ENCODE measurements around the gene ZSWIM1. TPM values are rescaled to one million over a fixed set of nuclear protein-coding genes. Genes with fewer than 3 reads are reported as not detected.

Gene ZSWIM1
- total and polyA plus RNA-seq, 2 of the 13 experiments (the other 11 are each of a cell fraction or from before 2014, with no cell fraction given), result 9.5 to 11.7 TPM

DNA sequence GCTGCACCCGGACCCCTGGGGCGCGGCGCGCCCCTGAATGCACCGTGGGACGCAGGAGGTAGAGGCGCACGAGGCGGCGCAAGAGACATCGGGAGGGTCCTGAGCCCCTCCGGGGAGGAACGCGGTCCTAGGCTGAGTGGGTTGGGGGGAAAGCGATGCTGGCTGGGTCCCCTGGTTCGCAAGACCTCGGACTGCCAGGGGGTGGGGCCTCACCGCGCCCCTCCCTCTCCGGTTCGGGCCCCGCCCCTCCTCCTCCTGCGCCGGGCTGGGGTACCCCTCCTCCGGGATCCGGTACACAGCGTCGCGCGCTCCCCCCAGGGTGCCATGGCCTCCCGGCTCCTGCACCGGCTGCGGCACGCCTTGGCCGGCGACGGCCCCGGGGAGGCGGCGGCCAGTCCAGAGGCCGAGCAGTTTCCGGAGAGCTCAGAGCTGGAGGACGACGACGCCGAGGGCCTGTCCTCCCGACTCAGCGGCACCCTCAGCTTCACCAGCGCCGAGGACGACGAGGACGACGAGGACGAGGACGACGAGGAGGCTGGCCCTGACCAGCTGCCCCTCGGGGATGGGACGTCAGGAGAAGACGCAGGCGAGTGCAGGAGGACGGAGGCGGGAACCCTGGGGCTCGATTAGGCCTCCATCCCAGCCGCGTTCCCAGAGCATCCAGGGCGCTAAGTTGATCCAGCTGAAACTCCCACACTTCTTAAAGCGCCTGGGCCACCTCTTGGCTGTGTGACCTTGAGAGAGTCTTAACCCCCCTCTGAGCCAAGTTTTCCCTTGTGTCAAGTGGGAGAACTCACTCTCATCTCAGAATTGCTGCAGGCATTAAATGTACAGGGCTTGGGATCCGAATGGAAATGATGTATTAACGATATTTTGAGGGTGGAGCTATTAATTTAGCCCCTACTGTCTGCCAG, 46.9 kb upstream of the ZSWIM1 start (continued):
- TF ChIP-seq, protein P1, sequence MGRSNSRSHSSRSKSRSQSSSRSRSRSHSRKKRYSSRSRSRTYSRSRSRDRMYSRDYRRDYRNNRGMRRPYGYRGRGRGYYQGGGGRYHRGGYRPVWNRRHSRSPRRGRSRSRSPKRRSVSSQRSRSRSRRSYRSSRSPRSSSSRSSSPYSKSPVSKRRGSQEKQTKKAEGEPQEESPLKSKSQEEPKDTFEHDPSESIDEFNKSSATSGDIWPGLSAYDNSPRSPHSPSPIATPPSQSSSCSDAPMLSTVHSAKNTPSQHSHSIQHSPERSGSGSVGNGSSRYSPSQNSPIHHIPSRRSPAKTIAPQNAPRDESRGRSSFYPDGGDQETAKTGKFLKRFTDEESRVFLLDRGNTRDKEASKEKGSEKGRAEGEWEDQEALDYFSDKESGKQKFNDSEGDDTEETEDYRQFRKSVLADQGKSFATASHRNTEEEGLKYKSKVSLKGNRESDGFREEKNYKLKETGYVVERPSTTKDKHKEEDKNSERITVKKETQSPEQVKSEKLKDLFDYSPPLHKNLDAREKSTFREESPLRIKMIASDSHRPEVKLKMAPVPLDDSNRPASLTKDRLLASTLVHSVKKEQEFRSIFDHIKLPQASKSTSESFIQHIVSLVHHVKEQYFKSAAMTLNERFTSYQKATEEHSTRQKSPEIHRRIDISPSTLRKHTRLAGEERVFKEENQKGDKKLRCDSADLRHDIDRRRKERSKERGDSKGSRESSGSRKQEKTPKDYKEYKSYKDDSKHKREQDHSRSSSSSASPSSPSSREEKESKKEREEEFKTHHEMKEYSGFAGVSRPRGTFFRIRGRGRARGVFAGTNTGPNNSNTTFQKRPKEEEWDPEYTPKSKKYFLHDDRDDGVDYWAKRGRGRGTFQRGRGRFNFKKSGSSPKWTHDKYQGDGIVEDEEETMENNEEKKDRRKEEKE (IDR thresholded peaks at IDR 0.05), result no peak
- TF ChIP-seq MXI1 (IDR thresholded peaks at IDR 0.05; ENCODE audit: borderline replicate concordance, low read depth, low read length), result no peak
- peak; percentile 87; the same call in 1 of the 2 replicates for TF ChIP-seq ZMAT3 (CRISPR knock-in tag; conservative IDR thresholded peaks at IDR 0.05)
- TF ChIP-seq ZNF547 (CRISPR knock-in tag; IDR thresholded peaks at IDR 0.05), result no peak
- TF ChIP-seq PHF8 (CRISPR knock-in tag; IDR thresholded peaks at IDR 0.05), result peak; percentile 92
- TF ChIP-seq, protein P2, sequence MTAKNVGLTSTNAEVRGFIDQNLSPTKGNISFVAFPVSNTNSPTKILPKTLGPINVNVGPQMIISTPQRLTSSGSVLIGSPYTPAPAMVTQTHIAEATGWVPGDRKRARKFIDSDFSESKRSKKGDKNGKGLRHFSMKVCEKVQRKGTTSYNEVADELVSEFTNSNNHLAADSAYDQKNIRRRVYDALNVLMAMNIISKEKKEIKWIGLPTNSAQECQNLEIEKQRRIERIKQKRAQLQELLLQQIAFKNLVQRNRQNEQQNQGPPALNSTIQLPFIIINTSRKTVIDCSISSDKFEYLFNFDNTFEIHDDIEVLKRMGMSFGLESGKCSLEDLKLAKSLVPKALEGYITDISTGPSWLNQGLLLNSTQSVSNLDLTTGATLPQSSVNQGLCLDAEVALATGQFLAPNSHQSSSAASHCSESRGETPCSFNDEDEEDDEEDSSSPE (CRISPR knock-in tag; IDR thresholded peaks at IDR 0.05), result no peak; the same call in none of the 2 replicates
- TF ChIP-seq ZNF724P (CRISPR knock-in tag; IDR thresholded peaks at IDR 0.05; ENCODE audit: borderline replicate concordance), result no peak; the same call in 1 of the 2 replicates
- TF ChIP-seq, protein P3, sequence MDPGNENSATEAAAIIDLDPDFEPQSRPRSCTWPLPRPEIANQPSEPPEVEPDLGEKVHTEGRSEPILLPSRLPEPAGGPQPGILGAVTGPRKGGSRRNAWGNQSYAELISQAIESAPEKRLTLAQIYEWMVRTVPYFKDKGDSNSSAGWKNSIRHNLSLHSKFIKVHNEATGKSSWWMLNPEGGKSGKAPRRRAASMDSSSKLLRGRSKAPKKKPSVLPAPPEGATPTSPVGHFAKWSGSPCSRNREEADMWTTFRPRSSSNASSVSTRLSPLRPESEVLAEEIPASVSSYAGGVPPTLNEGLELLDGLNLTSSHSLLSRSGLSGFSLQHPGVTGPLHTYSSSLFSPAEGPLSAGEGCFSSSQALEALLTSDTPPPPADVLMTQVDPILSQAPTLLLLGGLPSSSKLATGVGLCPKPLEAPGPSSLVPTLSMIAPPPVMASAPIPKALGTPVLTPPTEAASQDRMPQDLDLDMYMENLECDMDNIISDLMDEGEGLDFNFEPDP (CRISPR knock-in tag; conservative IDR thresholded peaks at IDR 0.05), result no peak
- no peak; the same call in 1 of the 2 replicates for TF ChIP-seq ZNF451 (CRISPR knock-in tag; IDR thresholded peaks at IDR 0.05)
- TF ChIP-seq, protein P4, sequence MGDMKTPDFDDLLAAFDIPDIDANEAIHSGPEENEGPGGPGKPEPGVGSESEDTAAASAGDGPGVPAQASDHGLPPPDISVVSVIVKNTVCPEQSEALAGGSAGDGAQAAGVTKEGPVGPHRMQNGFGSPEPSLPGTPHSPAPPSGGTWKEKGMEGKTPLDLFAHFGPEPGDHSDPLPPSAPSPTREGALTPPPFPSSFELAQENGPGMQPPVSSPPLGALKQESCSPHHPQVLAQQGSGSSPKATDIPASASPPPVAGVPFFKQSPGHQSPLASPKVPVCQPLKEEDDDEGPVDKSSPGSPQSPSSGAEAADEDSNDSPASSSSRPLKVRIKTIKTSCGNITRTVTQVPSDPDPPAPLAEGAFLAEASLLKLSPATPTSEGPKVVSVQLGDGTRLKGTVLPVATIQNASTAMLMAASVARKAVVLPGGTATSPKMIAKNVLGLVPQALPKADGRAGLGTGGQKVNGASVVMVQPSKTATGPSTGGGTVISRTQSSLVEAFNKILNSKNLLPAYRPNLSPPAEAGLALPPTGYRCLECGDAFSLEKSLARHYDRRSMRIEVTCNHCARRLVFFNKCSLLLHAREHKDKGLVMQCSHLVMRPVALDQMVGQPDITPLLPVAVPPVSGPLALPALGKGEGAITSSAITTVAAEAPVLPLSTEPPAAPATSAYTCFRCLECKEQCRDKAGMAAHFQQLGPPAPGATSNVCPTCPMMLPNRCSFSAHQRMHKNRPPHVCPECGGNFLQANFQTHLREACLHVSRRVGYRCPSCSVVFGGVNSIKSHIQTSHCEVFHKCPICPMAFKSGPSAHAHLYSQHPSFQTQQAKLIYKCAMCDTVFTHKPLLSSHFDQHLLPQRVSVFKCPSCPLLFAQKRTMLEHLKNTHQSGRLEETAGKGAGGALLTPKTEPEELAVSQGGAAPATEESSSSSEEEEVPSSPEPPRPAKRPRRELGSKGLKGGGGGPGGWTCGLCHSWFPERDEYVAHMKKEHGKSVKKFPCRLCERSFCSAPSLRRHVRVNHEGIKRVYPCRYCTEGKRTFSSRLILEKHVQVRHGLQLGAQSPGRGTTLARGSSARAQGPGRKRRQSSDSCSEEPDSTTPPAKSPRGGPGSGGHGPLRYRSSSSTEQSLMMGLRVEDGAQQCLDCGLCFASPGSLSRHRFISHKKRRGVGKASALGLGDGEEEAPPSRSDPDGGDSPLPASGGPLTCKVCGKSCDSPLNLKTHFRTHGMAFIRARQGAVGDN (CRISPR knock-in tag; IDR thresholded peaks at IDR 0.05), result peak; percentile 98
- 0 out of 2 replicates have a peak, but pooled peaks have one; percentile 54 for TF ChIP-seq BORCS8-MEF2B (CRISPR knock-in tag; IDR thresholded peaks at IDR 0.05)
- TF ChIP-seq MZF1 (CRISPR knock-in tag; IDR thresholded peaks at IDR 0.05; ENCODE audit: borderline replicate concordance), result no peak
- TF ChIP-seq, protein P5, sequence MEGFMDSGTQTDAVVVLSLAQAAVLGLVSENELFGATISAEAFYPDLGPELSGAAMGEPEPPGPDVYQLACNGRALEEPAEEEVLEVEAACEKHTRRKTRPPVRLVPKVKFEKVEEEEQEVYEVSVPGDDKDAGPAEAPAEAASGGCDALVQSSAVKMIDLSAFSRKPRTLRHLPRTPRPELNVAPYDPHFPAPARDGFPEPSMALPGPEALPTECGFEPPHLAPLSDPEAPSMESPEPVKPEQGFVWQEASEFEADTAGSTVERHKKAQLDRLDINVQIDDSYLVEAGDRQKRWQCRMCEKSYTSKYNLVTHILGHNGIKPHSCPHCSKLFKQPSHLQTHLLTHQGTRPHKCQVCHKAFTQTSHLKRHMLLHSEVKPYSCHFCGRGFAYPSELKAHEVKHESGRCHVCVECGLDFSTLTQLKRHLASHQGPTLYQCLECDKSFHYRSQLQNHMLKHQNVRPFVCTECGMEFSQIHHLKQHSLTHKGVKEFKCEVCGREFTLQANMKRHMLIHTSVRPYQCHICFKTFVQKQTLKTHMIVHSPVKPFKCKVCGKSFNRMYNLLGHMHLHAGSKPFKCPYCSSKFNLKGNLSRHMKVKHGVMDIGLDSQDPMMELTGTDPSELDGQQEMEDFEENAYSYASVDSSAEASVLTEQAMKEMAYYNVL (CRISPR knock-in tag; IDR thresholded peaks at IDR 0.05; ENCODE audit: borderline replicate concordance), result no peak
- TF ChIP-seq SRY (CRISPR knock-in tag; IDR thresholded peaks at IDR 0.05), result peak; percentile 43; the same call in 1 of the 2 replicates
- TF ChIP-seq ZNF563 (CRISPR knock-in tag; IDR thresholded peaks at IDR 0.05), result peak; percentile 88
- TF ChIP-seq JUN (CRISPR knock-in tag; IDR thresholded peaks at IDR 0.05), result no peak
